ENCODE data around the gene KANK4. TPM values are rescaled to one million over a fixed set of nuclear protein-coding genes. Genes with fewer than 3 reads are reported as not detected.
A peak's percentile ranks its signal among the peaks of the same experiment; 100 is the strongest.

KANK4 gene
- polyA plus RNA-seq, 1 donor (not counting 4 experiments of a cell fraction or from before 2014, with no cell fraction given) = 0.92 TPM

DNA sequence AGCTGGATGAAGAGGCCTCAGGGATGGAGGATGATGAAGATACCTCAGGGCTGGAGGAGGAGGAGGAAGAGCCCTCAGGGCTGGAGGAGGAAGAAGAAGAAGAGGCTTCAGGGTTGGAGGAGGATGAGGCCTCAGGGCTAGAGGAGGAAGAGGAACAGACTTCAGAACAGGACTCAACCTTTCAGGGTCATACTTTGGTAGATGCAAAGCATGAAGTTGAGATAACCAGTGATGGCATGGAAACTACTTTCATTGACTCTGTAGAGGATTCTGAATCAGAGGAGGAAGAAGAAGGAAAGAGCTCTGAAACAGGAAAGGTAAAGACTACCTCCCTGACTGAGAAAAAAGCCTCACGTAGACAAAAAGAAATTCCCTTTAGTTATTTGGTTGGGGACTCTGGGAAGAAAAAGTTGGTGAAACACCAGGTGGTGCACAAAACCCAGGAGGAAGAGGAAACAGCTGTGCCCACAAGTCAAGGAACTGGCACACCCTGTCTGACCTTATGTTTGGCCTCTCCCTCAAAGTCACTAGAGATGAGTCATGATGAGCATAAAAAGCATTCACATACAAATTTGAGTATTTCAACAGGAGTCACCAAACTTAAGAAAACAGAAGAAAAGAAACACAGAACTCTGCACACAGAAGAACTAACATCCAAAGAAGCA is 109.2 kb downstream of the KANK4 start:
- DNase-seq (ENCODE audit: low read depth, low spot score) (peak; percentile 63), FAIRE-seq (peak; percentile 92)
- dilution Hi-C loops (cut with MboI; ENCODE audit: extremely low pct_ligation_motif_present, low sequenced_read_pairs) = no loop called here
- Histone ChIP-seq H3K9me3 (ENCODE audit: control insufficient read depth, low read depth, low read length) (peaks cover 3% of the 10 kb centered on the region), H3K4me3 (ENCODE audit: control insufficient read depth in 2 of 3, extremely low read depth in 1 of 3, insufficient read depth in 2 of 3, low read depth in 1 of 3, low read length in 3 of 3) (no peak overlapping the region), H3K27ac (ENCODE audit: control insufficient read depth, insufficient read depth, low read length) (no peak overlapping the region), H3K9ac (ENCODE audit: control insufficient read depth, extremely low read depth, insufficient read depth, low read length) (no peak overlapping the region), H4K20me1 (ENCODE audit: control insufficient read depth, extremely low read depth, insufficient read depth, low read length) (no peaks in the 10 kb centered on the region), H3K79me2 (ENCODE audit: control insufficient read depth, insufficient read depth, low read length) (no peaks in the 10 kb centered on the region), H3K4me2 (ENCODE audit: control insufficient read depth, extremely low read depth, insufficient read depth, low read depth, low read length) (peak overlapping the region; percentile 8), H3K27me3 (ENCODE audit: control insufficient read depth, extremely low read depth, insufficient read depth, low read length) (no peaks in the 10 kb centered on the region), H3K36me3 (ENCODE audit: control insufficient read depth in 2 of 2, extremely low read depth in 1 of 2, insufficient read depth in 2 of 2, low read length in 2 of 2) (no peaks in the 10 kb centered on the region), H3K4me1 (ENCODE audit: control insufficient read depth, extremely low read depth, insufficient read depth, low read length) (peaks cover 8% of the 10 kb centered on the region), H3K9me1 (ENCODE audit: control insufficient read depth, extremely low read depth, insufficient read depth, low read length) (no peaks in the 10 kb centered on the region), H2AFZ (ENCODE audit: control insufficient read depth, low read length) (no peak overlapping the region)
- TF ChIP-seq EZH2 (IDR thresholded peaks at IDR 0.05; ENCODE audit: low read length) (no peak), CTCF (optimal IDR thresholded peaks at IDR 0.05 in 1 of 3, IDR thresholded peaks at IDR 0.05 in 1 of 3, conservative IDR thresholded peaks at IDR 0.05 in 1 of 3; ENCODE audit: extremely low read depth in 1 of 3, insufficient read depth in 2 of 3, low read length in 3 of 3) (peak in 1 of 3 experiments; percentile 33)

DNA sequence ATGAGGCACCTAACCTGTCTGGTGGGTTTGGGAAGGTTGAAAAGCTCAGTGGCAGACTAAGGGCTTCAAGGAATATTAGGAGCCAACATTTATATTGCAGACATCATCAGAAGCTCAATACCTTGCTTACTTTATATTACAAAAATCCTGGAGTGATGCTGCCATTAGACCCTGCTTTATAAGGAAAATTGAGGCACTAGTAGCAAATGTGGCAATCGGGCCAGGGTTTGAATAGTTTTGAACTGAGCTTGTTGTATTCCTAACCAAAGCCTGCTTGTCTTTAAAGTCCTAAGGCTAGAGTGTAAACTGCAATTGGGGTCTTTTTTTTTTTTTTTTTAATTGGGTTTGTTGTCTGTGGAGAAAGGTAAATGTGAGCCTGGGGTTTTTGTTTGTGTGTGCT is 110.3 kb downstream of the KANK4 start:
- H3K79me2 ChIP-seq (ENCODE audit: control insufficient read depth, insufficient read depth, low read length) = no peaks in the 10 kb centered on the region
- no peak overlapping the region for H3K4me2 ChIP-seq (ENCODE audit: control insufficient read depth, extremely low read depth, insufficient read depth, low read depth, low read length)
- H3K9ac ChIP-seq (ENCODE audit: control insufficient read depth, extremely low read depth, insufficient read depth, low read length) = no peak overlapping the region
- peaks cover 3% of the 10 kb centered on the region for H3K9me3 ChIP-seq (ENCODE audit: control insufficient read depth, low read depth, low read length)
- no peaks in the 10 kb centered on the region for H3K27me3 ChIP-seq (ENCODE audit: control insufficient read depth, extremely low read depth, insufficient read depth, low read length)
- no peaks in the 10 kb centered on the region for H4K20me1 ChIP-seq (ENCODE audit: control insufficient read depth, extremely low read depth, insufficient read depth, low read length)
- H3K9me1 ChIP-seq (ENCODE audit: control insufficient read depth, extremely low read depth, insufficient read depth, low read length) = no peaks in the 10 kb centered on the region
- no peak for FAIRE-seq
- dilution Hi-C loops (cut with MboI; ENCODE audit: extremely low pct_ligation_motif_present, low sequenced_read_pairs) = no loop called here
- DNase-seq (ENCODE audit: low read depth, low spot score) = no peak
- no peak overlapping the region for H3K27ac ChIP-seq (ENCODE audit: control insufficient read depth, insufficient read depth, low read length)
- H2AFZ ChIP-seq (ENCODE audit: control insufficient read depth, low read length) = no peak overlapping the region
- H3K36me3 ChIP-seq (ENCODE audit: control insufficient read depth in 2 of 2, extremely low read depth in 1 of 2, insufficient read depth in 2 of 2, low read length in 2 of 2) = no peaks in the 10 kb centered on the region
- TF ChIP-seq CTCF (optimal IDR thresholded peaks at IDR 0.05 in 1 of 3, IDR thresholded peaks at IDR 0.05 in 1 of 3, conservative IDR thresholded peaks at IDR 0.05 in 1 of 3; ENCODE audit: extremely low read depth in 1 of 3, insufficient read depth in 2 of 3, low read length in 3 of 3) (no peak), EZH2 (IDR thresholded peaks at IDR 0.05; ENCODE audit: low read length) (no peak)
- no peak overlapping the region for H3K4me3 ChIP-seq (ENCODE audit: control insufficient read depth in 2 of 3, extremely low read depth in 1 of 3, insufficient read depth in 2 of 3, low read depth in 1 of 3, low read length in 3 of 3)
- H3K4me1 ChIP-seq (ENCODE audit: control insufficient read depth, extremely low read depth, insufficient read depth, low read length) = peaks cover 8% of the 10 kb centered on the region

Measured in keratinocyte (primary cell).